AG08396 (cell line): ENCODE measurements around the gene LRRC7.

Source experiments
- DNase-seq: peaks from one replicate; pipeline ENCODE4 v3.0.0; 2012; ENCODE audit warnings: low spot score, mixed read lengths

LRRC7 gene

DNA sequence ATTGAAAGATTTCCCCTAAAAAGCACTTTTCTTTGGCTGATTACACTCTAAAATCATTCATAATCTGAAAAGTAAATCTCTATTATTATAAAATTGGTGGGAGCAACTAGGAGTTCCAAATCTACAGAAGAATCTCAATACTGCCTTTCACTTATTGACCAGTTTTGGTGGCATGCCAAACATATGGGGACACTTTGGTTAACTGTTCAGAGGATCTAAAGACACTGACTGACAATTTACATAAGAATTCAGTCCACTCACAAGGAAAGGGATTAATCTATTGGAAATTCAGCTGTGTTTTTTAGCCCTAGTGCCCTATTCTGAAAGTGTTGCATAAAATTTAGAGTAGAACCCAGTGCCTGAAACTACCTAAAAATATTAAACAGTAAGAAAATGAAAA, 524.1 kb downstream of the LRRC7 start:
- DNase-seq: no peak

DNA sequence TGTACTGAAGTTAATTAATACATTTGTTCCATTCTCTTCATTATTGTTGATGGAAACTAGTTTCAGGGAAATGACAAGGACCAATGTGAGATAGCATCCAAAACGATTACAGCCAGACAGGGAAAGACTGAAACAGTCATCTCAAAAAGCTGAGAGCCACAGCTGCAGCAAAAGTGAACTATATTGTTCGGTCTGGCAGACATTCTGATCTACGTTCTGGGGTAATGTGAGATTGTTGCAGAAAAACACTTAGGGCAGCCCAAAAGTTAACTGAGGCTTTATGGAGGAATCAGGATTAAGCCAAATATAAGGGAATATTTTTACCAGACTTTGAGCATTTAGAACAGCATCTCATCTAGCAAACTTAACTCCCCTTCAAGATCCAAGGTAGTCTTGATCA, 524.8 kb downstream of the LRRC7 start:
- DNase-seq: no peak

DNA sequence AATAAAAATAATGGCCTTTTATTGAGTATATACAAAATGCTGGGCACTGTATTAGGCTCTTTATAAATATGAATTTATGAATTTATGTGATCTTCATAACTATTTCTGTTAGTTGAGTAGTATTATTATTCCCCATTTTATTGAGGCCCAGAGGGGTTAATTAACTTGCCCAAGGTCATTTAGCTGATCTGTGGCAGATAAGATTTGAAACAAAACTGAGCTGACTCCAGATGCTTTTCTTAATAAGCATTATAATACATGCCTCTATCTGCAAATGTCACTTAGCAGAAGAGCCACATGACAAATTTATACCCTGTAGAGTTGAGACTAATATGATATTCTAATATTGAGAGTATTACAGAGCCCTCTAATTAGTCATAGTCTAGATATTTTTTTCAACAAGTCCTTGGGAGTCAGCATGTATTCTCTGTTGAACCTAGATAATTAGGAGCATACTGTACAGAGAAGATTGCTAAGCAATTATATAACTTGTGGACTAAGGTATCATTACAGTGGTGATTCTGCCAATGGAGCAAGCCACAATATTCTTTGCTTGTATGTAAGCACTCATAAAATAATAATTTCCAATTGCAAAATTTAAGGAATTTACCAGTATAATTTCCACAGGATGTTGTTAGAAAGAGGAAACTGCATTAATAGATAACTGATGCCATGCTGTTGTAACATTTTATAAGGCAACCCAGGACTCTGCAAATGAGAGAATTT, 525.7 kb downstream of the LRRC7 start:
- no peak for DNase-seq

DNA sequence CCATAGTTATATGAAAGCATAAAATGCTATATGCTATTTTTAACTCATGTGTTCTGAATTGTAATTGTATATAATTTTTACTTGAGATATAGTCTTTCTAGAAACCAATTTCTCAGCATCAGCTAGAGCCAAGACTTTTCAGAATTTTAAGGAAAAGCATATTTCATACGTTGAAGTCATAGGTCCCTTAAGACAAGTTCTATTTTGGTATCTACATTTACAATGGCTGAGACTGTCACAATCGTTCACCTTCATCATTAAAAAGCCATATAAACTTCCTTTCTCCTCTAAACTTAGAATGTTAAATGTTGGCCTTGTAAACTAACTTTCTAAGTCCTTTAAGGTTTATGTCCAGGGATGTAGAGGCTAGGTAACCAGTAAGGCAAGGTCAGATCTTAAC, 533.5 kb downstream of the LRRC7 start:
- no peak for DNase-seq

DNA sequence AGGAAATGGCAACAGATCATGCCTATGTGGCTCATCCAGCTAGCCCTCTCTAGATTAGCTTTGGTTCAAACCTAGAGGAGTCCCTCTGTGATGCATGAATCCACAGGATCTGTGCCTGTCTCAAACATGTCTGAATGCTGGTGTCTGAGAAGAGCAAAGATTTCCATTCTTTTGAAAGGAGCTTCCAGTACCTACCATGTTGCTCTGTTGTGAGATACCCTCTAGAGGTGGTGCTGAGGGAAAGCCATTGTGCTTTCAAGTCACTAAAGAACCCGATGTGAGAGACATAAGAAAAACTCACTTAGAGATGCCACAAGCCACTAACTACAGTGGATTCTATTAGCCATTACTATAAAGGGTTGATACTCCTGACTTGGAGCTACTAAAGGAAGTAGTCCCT, 534.1 kb downstream of the LRRC7 start:
- no peak for DNase-seq

DNA sequence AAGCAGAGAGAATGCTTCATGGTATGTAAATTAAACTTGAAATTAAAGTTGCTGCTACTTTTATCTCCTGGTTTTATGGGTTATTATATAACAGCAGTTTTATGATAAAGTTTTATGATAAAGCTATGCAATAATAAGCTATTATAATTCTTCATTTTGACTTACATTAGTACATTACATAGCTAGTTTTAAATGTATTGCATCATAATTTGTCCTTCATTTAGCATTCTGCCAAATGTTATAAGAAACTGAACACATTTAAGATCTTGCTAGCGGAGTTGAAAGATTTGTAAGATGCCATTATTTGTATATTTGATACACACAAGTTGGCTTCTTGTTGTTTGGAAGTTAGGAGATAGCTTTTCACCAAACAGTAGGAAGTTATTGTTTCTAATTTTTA, 536.0 kb downstream of the LRRC7 start:
- no peak for DNase-seq

DNA sequence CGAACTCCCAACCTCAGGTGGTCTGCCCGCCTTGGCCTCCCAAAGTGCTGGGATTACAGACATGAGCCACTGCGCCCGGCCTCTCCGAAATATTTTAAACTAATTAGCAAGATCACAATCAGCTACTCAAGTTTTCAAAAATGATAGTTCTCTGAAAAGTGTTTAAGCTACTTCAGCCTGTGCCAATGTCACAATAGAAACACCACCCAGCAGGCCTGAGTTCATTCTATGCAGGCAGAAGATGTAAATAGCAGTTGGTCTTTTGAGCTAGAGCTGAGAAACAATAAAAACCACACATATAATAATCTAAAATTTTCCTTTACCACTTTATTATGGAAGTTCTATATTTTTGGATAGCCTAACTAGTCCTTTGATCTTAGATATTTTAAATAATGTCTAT, 541.5 kb downstream of the LRRC7 start:
- DNase-seq: no peak

DNA sequence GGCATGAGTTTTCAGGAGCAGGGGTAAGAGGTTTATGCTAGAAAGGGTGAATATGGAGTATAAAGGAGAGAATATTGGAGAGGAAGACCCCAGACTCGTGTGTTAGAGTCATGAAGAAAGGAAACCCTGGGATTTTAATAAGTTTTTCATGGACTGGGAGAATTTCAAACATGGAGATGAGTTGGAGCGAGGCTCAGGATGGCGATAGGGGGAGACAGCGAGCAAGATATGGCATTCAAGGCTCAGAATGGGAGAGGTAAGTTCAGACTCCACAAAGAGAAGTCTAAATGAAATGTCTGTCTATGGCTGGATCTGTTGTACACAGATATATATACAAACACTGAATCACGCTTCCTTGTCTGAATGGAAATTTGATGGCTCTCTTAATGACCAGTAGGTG, 545.1 kb downstream of the LRRC7 start:
- no peak for DNase-seq

DNA sequence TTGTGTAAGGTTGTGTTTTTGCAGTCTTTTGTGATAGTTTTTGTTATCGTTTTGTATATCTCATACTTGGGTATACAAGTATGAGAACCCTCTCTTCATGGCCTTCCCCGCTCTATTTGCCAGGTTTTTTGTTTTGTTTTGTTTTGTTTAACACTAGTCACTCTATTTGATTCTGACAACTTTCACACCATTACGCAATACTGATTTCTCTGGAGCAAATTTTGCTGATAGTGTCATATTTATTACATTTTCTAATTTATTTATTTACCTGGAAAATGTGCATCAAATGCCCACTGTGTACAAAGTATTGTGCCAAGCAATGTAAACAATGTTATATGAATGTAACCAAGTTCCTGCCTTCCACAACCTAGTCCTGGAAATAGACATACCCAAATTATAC, 547.6 kb downstream of the LRRC7 start:
- no peak for DNase-seq

DNA sequence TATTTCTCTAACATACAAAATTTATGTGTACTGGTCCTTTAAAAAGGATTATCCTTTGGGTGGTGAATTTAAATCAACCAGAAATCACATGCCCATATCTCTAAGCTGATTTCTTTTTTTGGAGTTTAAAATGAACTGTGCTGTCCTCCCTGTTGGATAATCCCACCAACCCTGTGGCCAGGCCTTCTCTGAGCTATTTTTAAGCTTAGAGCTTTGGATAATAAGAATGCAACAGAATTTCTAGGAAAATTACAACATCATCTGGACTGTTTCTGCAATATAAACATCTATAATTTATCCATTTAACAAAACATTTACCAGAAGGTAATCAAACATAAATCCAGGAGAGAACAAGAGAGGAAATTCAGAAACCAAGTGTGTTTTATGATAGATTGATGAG, 549.3 kb downstream of the LRRC7 start:
- DNase-seq: no peak

DNA sequence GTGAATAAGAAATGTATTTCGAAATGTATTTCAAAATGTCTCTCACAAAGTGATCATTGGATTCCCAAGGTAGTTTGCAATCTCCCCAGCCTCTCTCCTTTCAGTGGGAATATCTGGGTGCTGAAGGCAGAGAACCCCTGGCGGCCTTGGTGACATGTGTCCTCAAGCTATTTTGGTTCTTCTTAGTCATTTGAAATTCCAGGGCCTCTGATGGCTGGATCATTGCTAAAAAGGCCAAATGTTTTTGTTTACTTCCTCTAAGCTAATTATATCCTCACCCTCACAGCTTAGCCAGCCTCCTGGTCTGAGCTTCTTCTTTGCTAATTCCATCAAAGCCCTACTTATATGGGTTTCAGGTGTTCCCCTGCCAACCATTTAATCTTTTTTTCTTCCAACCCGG, 566.4 kb downstream of the LRRC7 start:
- DNase-seq: peak; percentile 2

DNA sequence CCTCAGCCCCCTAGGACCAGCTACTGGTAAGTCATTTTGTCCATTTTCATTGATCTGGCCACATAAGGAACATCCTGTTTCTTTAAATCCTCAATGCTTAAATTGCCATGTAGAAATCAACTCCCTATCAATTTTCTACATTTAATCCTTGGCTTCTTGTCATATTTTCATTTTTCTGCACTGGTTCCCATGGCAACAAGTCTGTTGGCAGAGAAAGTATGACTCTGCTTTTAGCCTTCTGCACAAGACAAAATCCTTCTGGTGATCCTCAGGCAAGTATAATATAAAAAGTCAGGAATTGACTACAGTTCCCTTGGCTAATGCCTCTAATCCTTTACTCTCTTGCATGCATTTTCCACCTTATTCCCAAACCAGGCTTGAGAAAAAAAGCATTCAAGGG, 572.6 kb downstream of the LRRC7 start:
- peak; percentile 16 for DNase-seq

DNA sequence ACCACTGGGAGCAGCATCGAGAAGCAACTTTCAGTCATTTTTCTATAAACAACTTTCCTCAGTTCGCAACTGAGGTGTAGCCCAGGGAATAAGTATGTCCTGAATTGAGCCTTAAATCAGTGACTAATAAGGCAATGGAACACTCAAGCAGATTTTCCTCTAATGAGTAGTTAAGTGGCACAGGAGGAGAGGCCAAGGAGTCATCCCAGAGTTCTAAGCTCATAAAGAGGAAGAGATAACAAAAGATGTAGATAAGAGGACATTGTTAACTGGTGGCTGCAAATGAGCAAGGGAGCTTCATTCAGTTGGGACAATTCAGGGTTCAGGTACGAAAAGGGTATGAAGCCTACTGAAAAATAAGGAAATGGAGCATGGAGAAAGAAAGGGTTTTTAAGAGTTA, 573.2 kb downstream of the LRRC7 start:
- peak; percentile 3 for DNase-seq

DNA sequence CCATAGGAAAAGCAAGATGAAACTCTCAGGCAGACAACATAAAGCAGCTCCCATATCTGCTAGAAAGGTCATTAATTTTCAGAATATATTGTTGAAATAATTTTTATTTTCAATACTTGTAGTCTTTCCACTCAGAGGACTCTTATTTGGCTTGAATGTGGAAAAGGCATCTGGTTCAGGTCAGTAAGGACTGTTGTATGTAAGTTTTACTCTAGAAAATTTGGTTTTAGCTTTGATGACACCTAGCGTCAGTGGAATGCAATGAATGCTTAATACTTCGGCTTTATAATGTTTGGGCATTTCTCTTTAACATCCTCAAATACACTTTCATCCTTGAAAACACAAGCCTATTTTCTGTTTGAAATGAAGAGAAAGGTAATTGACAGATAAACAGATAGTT, 574.4 kb downstream of the LRRC7 start:
- DNase-seq: peak; percentile 6

DNA sequence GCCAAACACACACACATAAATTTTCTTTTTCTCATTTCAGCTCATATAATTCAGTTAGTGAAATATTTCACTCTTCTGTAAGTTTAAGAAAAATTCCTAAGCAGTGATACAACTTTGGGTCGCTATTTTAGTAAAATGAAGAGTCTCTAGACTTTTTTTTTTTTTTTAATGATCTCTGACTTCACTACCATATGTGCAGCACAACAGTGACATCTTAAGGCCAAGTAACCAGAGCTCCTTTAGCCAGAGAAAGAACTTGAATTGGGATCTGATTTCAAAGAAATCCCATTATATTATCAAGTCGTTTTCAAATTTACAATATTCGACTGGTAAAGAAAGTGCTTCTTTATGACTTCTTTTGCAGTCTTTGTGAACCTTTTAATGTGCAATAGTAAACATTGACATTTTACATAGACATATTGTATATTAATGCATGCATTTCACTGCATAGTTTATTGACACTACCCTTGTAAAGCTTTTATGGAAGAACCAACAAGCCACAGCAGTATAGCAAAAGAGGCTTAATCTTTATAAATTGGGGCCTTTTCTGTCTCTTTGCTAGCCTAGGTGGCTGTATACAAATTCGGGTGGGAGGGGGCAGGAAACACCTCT, 575.4 kb downstream of the LRRC7 start:
- peak; percentile 12 for DNase-seq

DNA sequence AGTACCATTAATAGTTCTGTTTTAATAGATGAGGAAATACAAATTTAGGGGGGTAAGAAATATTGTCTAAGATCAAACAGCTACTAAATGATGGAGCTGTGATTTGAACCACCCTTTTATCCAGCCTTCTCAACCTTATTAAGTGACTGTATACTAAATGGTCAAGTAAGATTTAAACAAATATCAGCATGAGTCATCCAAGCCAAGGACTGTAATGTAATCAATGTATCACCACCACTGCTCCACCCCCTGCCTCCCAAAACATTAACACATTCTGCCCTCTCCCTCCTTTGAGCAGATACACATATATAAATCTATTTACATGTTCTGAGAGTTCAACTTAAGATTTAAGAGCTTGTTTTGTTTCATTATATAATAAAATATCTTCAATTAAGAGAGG, 578.8 kb downstream of the LRRC7 start:
- DNase-seq: peak; percentile 29

DNA sequence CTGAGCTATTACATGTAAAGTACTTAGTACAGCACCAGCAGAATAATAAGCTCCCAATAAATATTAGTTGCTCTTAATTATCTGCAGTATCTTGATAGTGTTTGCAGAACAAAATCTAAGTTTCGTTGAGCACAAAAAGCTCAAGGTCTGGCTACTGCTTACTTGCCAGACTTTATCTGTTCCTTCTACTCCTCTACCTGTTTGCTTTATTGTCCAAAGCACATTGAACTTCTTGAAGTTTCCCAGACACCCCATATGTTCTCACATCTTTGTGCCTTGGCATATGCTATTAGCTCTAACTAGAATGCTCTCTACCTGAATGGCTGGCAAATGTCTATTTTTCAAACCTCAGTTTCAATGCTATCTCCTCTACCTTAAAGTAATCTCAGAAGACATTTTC, 582.7 kb downstream of the LRRC7 start:
- DNase-seq: no peak

DNA sequence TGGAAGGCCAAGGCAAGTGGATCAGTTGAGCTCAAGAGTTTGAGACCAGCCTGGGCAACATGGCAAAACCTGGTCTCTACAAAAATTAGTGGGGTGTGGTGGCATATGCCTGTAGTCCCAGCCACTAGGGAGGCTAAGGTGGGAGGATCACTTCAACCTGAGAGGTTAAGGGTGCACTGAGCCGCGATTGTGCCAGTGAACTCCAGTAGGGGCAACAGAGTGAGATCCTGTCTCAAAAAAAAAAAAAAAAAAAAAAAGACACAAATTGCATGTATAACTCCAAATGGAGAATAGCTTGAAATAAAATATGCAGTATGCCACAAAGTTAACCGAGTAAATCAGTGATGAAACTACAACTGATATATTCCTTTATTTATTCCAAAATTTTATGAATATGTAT, 586.0 kb downstream of the LRRC7 start:
- no peak for DNase-seq

DNA sequence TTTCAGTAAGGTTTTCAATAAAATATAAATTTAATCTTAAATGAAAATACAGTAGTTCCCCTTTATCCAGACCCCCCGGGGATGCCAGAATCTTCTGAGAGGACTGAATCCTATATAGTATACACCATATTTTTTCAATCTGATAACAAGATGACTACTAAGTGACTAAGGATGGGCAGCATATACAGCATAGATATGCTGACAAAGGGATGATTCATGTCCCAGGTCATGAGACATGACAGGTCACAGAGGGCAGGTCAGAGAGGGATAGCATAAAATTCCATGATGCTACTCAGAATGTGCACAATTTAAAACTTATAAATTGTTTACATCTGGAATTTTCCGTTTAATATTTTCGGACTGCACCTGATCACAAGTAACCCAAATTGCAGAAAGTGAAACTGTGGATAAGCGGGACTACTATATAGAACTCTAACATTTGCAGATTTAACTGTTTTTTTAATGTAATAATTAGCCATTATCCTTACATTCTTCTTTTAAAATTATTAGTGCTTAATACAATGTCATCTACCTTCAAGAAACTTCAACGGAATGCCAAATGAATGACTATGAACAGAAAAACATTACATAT, 588.9 kb downstream of the LRRC7 start:
- no peak for DNase-seq

DNA sequence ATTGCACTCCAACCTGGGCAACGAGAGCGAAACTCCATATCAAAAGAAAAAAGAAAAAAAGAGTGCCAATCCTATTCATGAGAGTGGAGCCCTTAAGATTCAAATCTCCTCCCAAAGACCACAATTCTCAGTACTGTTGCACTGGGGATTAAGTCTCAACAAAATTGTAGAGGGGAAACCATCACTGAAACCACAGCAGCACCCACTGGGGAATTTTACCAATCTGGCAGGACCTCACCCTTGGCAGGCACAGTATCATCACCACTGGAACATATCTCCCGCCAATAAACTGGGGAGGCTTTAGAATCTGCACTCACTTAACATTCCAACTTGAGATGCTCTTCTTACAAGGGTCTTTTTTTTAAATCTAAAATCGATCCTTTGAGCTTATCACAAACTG, 596.6 kb downstream of the LRRC7 start:
- no peak for DNase-seq

DNA sequence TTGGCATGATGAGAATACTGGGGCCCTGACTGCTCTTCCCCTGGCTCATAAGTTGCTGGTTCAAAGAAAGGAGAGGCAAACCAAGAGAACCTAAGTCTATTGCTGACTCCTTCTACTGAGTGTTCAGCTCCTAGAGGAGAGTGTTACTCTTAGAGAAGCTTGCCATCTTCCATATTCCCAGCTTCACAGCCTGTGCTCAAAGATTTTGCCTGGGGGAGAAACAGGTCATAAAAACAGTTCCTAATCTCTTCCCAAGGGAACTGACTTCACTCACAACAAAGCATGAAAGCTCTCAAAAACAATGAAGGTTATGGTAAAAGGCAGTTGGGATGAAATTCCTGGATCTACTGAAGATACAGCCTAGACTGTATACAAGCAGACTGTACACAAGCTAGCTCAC, 600.6 kb downstream of the LRRC7 start:
- no peak for DNase-seq

DNA sequence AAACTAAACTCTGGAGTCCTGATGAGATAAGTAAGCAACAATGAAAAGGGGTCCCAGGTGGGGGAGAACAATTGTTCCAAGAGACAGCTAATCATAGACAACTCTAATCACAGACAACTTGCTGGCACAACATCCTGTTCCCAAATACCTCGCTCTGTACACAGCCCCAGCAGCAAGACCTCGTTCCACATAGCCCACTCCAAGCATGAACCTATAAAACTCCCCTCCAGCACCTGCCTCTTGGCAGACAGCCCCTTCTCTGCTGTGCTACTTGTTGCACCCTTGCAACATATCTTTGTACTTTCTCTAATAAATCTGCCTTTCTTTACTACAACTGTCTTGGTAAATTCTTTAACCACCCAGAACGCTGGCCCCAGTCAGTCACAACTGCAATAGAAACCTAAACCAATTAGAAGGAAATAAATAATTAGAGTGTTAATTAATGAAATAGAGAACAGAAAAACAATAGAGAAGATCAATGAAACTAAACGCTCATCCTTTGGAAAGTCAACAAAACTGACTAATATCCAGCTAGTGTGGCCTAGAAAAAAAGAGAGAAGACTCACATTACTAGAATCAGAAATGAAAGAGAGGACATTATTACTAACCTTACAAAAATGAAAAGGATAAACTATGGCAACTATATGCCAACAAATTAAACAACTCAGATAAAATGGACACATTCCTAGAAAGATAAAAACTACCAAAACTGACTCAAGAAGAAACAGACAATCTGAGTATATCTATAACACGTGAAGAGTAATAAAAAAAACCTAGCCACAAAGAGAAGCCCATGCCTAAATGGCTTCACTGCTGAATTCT, 601.5 kb downstream of the LRRC7 start:
- DNase-seq: no peak

DNA sequence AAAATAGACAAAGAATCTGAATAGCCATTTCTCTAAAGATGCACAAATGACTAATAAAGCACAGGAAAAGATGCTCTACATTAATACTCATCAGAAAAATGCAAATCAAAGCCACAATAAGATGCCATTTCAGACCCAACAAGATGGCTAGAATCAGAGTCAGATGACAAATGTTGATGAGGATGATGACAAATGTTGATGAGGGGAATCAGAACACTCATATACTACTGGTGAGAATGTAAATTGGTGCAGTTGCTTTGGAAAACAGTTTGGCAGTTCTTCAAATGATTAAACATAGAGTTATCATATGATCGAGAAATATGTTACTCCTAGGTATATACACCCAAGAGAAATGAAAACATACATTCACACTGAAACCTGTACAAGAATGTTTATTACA, 603.8 kb downstream of the LRRC7 start:
- no peak for DNase-seq
